ENCODE results near the gene IGIP.

Gene IGIP

DNA sequence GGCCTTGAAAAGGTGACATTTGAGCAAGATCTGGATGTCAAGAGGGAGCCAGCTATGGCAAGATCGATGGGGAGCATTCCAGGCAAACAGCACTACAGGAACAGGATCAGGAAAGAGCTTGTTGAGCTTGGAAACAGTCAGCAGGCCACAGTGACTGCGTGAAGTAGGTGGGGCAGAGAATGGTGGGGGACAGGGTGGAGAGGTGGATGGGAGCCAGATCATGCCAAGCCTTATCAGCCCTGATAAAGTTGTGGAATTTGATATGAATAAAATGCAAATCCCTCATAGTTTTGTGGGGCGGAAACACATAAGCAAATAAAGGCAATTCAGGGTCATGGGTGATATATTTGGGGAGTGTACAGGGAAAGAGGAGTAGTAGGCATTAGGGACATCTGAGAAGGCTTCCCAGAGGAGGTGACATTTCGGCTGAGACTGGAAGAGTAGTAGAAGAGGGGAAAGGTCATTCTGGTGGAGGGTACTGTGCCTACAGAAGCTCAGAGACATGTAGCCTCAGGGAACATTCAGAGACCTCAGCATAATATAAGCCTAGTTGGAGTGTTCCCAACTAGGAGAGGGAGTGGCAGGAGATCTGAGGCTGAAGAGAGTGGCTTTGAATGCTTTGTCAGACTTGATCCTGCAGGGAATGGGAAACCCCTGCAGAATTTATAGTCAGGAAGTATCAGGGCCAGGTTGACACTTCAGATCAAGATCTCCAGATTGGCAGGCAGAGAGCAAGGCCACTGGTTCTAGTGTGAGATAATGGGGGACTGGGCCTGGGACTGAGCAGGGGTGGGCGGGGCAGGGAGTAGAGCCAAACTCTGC is 39.6 kb downstream of the IGIP start:
- DNase-seq (ENCODE audit: low read depth): no peak
- H3K4me3 ChIP-seq (ENCODE audit: low read length): no peak overlapping the region
- TF ChIP-seq, protein P1, sequence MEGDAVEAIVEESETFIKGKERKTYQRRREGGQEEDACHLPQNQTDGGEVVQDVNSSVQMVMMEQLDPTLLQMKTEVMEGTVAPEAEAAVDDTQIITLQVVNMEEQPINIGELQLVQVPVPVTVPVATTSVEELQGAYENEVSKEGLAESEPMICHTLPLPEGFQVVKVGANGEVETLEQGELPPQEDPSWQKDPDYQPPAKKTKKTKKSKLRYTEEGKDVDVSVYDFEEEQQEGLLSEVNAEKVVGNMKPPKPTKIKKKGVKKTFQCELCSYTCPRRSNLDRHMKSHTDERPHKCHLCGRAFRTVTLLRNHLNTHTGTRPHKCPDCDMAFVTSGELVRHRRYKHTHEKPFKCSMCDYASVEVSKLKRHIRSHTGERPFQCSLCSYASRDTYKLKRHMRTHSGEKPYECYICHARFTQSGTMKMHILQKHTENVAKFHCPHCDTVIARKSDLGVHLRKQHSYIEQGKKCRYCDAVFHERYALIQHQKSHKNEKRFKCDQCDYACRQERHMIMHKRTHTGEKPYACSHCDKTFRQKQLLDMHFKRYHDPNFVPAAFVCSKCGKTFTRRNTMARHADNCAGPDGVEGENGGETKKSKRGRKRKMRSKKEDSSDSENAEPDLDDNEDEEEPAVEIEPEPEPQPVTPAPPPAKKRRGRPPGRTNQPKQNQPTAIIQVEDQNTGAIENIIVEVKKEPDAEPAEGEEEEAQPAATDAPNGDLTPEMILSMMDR (conservative IDR thresholded peaks at IDR 0.05; ENCODE audit: low read length): no peak

DNA sequence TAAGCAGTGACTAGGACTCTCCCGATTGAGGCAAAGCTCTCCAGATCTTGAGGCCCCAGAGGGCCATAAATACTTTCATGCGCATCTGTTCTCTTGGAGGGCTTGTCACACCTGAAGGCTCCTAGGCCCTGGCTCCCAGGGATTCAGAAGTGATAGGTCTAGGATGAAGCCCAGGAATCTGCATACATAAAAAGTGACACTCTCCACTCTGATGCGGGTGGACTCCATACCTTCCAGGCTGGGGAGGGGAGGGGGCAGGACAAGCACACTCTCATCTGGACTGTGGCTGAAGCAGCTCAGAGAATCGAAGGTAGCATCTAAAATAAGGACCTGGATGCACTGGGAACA is 40.2 kb downstream of the IGIP start:
- DNase-seq (ENCODE audit: low read depth): no peak
- no peak overlapping the region for H3K4me3 ChIP-seq (ENCODE audit: low read length)
- TF ChIP-seq, protein P1 (conservative IDR thresholded peaks at IDR 0.05; ENCODE audit: low read length): no peak

DNA sequence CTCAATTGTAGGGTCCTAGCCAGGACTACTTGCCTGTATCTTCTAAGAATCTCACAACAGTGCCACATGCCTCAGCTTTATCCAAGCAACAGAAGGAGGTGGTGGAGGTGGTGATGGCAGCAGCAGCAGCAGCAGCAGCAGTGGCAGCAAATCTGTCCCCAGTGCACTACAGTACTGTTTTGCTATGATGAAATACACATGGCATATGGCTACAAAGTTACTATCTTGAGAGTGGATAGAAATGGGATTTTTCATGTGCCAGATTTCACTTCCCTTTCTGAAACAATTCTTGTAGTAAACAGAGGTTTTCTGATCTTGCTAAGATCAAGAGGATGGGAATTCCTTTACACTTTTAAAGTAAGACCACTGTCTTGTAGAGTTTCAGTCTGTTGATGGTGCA is 41.2 kb downstream of the IGIP start:
- DNase-seq (ENCODE audit: low read depth): no peak
- TF ChIP-seq, protein P1 (conservative IDR thresholded peaks at IDR 0.05; ENCODE audit: low read length): no peak
- no peak overlapping the region for H3K4me3 ChIP-seq (ENCODE audit: low read length)

DNA sequence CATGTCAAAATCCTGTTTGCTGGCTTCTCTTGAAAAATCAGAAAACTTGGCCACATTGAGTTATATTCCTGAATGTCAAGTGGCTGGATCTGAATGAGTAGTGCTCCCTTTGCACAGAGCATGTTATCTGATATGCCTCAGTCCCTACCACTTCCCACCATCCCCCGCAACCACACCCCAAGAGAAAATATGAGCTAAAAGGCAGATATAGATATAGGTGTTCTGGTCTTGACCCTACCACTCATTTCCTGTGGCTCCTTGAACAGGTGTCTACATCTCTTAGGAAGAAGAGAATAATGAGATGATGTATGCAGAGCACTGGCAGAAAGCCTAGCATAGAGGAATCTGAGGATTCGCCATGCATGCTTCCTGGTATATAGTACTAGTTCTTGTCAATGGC is 42.6 kb downstream of the IGIP start:
- H3K4me3 ChIP-seq (ENCODE audit: low read length): no peak overlapping the region
- DNase-seq (ENCODE audit: low read depth): no peak

DNA sequence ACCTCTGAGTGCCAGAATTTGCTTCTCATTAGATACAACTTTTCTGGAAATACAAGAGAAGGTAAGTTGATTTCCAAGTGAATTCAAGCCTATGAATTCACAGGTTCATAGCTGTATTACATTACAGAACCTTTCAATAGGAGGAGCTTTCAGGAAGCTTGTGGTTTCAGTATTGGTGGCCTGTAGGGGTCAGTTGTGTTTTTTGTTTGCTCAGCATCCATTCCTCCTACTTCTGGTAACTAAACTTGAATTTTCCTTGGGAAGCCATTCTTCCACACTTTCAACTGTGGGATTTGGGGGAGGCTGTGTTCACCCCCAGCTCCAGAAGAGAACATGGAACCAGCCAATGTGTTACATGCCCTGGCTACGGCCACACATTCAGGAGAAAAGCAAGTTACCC is 43.7 kb downstream of the IGIP start:
- DNase-seq (ENCODE audit: low read depth): no peak
- TF ChIP-seq, protein P1 (conservative IDR thresholded peaks at IDR 0.05; ENCODE audit: low read length): no peak; the same call in 1 of the 2 replicates
- no peak overlapping the region for H3K4me3 ChIP-seq (ENCODE audit: low read length)

More for the DNA sequence above, 42.6 kb downstream of the IGIP start:
- TF ChIP-seq, protein P1 (conservative IDR thresholded peaks at IDR 0.05; ENCODE audit: low read length): no peak

DNA sequence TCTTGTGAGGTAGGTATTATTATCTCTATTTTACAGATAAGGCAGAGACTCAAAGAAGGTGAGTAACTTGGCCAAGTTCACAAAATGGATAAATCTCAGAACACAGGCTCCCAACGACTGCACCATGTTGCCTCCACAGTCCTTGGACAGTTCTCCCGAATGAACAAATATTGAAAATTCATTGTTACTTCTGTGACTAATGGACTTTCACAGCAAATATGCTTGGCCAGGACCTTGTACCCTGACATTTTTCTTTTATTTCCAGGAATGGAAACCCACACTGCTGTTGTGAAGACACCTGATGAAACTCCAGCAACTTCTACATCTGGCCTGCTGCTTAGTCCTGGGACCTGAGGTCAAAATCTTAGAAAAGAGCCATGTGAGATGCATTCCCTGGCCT is 46.7 kb downstream of the IGIP start:
- TF ChIP-seq, protein P1 (conservative IDR thresholded peaks at IDR 0.05; ENCODE audit: low read length): no peak
- no peak overlapping the region for H3K4me3 ChIP-seq (ENCODE audit: low read length)
- DNase-seq (ENCODE audit: low read depth): no peak

DNA sequence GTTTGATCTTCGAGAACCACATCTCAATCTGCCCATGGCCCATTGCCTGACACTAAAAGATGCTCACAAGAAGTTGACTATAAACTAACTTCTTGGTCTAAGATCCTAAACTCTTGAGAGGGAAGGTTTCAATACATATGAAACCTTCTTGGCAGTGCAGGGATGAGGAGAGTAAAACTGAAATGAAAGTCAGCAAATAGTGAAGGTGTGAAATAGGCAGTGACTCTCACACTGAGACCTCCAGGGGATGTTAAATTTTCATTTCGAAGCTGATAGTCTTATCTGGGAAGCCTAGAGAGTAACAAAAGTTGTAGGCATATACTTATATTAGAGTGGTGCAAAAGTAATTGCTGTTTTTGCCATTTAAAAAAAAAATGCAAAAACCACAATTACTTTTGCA is 48.3 kb downstream of the IGIP start:
- TF ChIP-seq, protein P1 (conservative IDR thresholded peaks at IDR 0.05; ENCODE audit: low read length): no peak
- DNase-seq (ENCODE audit: low read depth): no peak
- H3K4me3 ChIP-seq (ENCODE audit: low read length): no peak overlapping the region

Data from AG10803 (cell line).